GM23338 (cell line): ENCODE measurements around the gene CDK17. TPM values are rescaled to one million over a fixed set of nuclear protein-coding genes. Genes with fewer than 3 reads are reported as not detected.
"Not testable (repeated sequence)": the region's sequence is repeated elsewhere in the genome, so short reads cannot be mapped to it uniquely, and the experiment has no call there.

Source experiments
- ATAC-seq: fragments of 200-7000 bp; cut with Tn5 transposase; 3 replicates; pipeline ENCODE4 v1.9.1; 2020
- DNase-seq: peaks from one replicate; pipeline ENCODE4 v3.0.0-alpha.2; 2015; ENCODE audit warnings: low spot score
- H2AFZ ChIP-seq: fragments of 200-600 bp; sonication (generic); 2 replicates; pipeline ENCODE4 v1.8.0; 2016; ENCODE audit warnings: antibody characterized with exemption, mild to moderate bottlenecking, moderate library complexity
- H3F3A ChIP-seq: fragments of 200-600 bp; sonication (generic); replicated peaks from 2 replicates; pipeline ENCODE4 v1.8.0; 2017; ENCODE audit warnings: antibody characterized with exemption, mixed run types, low read depth
- H3K27ac ChIP-seq: fragments of 200-600 bp; sonication (generic); 2 replicates; pipeline ENCODE4 v1.6.1; 2016; ENCODE audit warnings: low read depth
- H3K27me3 ChIP-seq: fragments of 200-600 bp; sonication (generic); 2 replicates; pipeline ENCODE4 v1.8.0; 2016; ENCODE audit warnings: mild to moderate bottlenecking, mixed run types, moderate library complexity; ENCODE audit not compliant: insufficient read depth
- H3K36me3 ChIP-seq: fragments of 200-600 bp; sonication (generic); 2 replicates; pipeline ENCODE4 v1.8.0; 2016; ENCODE audit warnings: mild to moderate bottlenecking; ENCODE audit not compliant: insufficient read depth
- H3K4me1 ChIP-seq: fragments of 200-600 bp; sonication (generic); 2 replicates; pipeline ENCODE4 v1.8.0; 2016; ENCODE audit warnings: mild to moderate bottlenecking, moderate library complexity; ENCODE audit not compliant: insufficient read depth
- H3K4me2 ChIP-seq: fragments of 200-600 bp; sonication (generic); 2 replicates; pipeline ENCODE4 v1.7.1; 2017; ENCODE audit warnings: mixed run types
- H3K4me3 ChIP-seq: fragments of 200-600 bp; sonication (generic); 2 replicates; pipeline ENCODE4 v1.6.1; 2016; ENCODE audit warnings: mixed run types
- H3K79me2 ChIP-seq: fragments of 200-600 bp; sonication (generic); replicated peaks from 2 replicates; pipeline ENCODE4 v1.8.0; 2017; ENCODE audit warnings: mild to moderate bottlenecking; ENCODE audit not compliant: insufficient read depth
- H3K9me2 ChIP-seq: fragments of 200-600 bp; sonication (generic); 2 replicates; pipeline ENCODE4 v1.8.0; 2017; ENCODE audit not compliant: insufficient read depth
- H4K20me1 ChIP-seq: fragments of 200-600 bp; sonication (generic); replicated peaks from 2 replicates; pipeline ENCODE4 v1.8.0; 2017; ENCODE audit warnings: mild to moderate bottlenecking; ENCODE audit not compliant: insufficient read depth
- H3K27ac Mint-ChIP-seq: 2 replicates; pipeline ENCODE4 v1.8.0; 2020; ENCODE audit warnings: inconsistent platforms, mild to moderate bottlenecking, moderate library complexity, mixed read lengths
- H3K27me3 Mint-ChIP-seq: 3 replicates; pipeline ENCODE4 v1.8.0; 2022; ENCODE audit warnings: low read depth, mild to moderate bottlenecking, moderate library complexity, mixed read lengths, inconsistent platforms; ENCODE audit not compliant: insufficient read depth, poor library complexity
- H3K36me3 Mint-ChIP-seq: 3 replicates; pipeline ENCODE4 v1.8.0; 2021; ENCODE audit warnings: low read depth, mild to moderate bottlenecking, inconsistent platforms, moderate library complexity, mixed read lengths
- H3K4me1 Mint-ChIP-seq: 3 replicates; pipeline ENCODE4 v1.8.0; 2020; ENCODE audit warnings: mild to moderate bottlenecking, inconsistent platforms, mixed read lengths
- H3K4me3 Mint-ChIP-seq: 3 replicates; pipeline ENCODE4 v1.8.0; 2021; ENCODE audit warnings: moderate library complexity, mild to moderate bottlenecking, inconsistent platforms, mixed read lengths
- H3K9me3 Mint-ChIP-seq: 3 replicates; pipeline ENCODE4 v1.8.0; 2020; ENCODE audit warnings: moderate library complexity, mild to moderate bottlenecking, inconsistent platforms, mixed read lengths
- ETS1 ChIP-seq: IDR thresholded peaks from 2 replicates; pipeline ENCODE4 v1.6.1; 2016; ENCODE audit warnings: antibody characterized with exemption
- EZH2 ChIP-seq: fragments of 200-600 bp; sonication (generic); IDR thresholded peaks from one replicate; pipeline ENCODE4 v1.8.0; 2017; ENCODE audit warnings: antibody characterized with exemption, mild to moderate bottlenecking, low read depth; ENCODE audit not compliant: unreplicated experiment
- EZH2phosphoT487 ChIP-seq: fragments of 200-600 bp; sonication (generic); IDR thresholded peaks from one replicate; pipeline ENCODE4 v1.8.1; 2018; ENCODE audit warnings: antibody characterized with exemption; ENCODE audit not compliant: unreplicated experiment
- JUNB ChIP-seq: IDR thresholded peaks from one replicate; pipeline ENCODE4 v1.6.1; 2016; ENCODE audit warnings: antibody characterized with exemption; ENCODE audit not compliant: unreplicated experiment
- NANOG ChIP-seq: IDR thresholded peaks from 2 replicates; pipeline ENCODE4 v1.6.1; 2016; ENCODE audit warnings: antibody characterized with exemption, borderline replicate concordance
- STAT1 ChIP-seq: IDR thresholded peaks from one replicate; pipeline ENCODE4 v1.6.1; 2016; ENCODE audit warnings: antibody characterized with exemption; ENCODE audit not compliant: unreplicated experiment
- ZNF462 ChIP-seq: fragments of 250-450 bp; sonication (Bioruptor Pico); IDR thresholded peaks from 2 replicates; pipeline ENCODE4 v1.5.0; 2020; ENCODE audit warnings: mild to moderate bottlenecking, moderate library complexity
- polyA plus RNA-seq: library from polyadenylated mRNA; unstranded; fragments of >200 nt; fragmentation: Nextera tagmentation; extraction: Ambion mirVana; gene quantifications from 2 replicates; pipeline ENCODE4 v1.2.1, GENCODE V29; 2016
- total RNA-seq: library from RNA; depleted of rRNA; stranded (reverse); fragments of >200 nt; shearing (Covaris generic); gene quantifications from 2 replicates; pipeline ENCODE4 v1.2.3, GENCODE V29; 2014

The CDK17 gene
- total and polyA plus RNA-seq, 2 experiments from 2014 or later = 7.6 to 34.2 TPM

GRCh38 chr12:96395236-96395635 lies 5.0 kb downstream of the CDK17 start:
- ATAC-seq = no peak; the same call in 2 of the 3 replicates
- TF ChIP-seq ZNF462 (CRISPR knock-in tag) (no peak), EZH2phosphoT487 (no peak), JUNB (no peak), STAT1 (no peak), EZH2 (no peak), NANOG (no peak), ETS1 (no peak)
- H3K36me3 ChIP-seq = no peaks in the 10 kb centered on the region
- no peak overlapping the region for H2AFZ ChIP-seq
- H3K79me2 ChIP-seq = peaks cover 85% of the 10 kb centered on the region
- H3K27me3 Mint-ChIP-seq = peaks cover 11% of the 10 kb centered on the region
- H3K4me2 ChIP-seq = no peak overlapping the region
- no peak overlapping the region for H3K4me3 Mint-ChIP-seq
- no peak overlapping the region for H3K4me3 ChIP-seq
- H3K4me1 ChIP-seq = peaks cover 37% of the 10 kb centered on the region
- H4K20me1 ChIP-seq = peaks cover 13% of the 10 kb centered on the region; the same call in 1 of the 2 replicates
- peaks cover 39% of the 10 kb centered on the region for H3K4me1 Mint-ChIP-seq
- H3K9me2 ChIP-seq = no peaks in the 10 kb centered on the region
- H3K36me3 Mint-ChIP-seq = no peaks in the 10 kb centered on the region
- H3K27ac ChIP-seq = no peak overlapping the region
- H3K9me3 Mint-ChIP-seq = no peaks in the 10 kb centered on the region; the same call in 2 of the 3 replicates
- no peak overlapping the region for H3K27ac Mint-ChIP-seq
- H3F3A ChIP-seq = peaks cover 5% of the 10 kb centered on the region; the same call in 1 of the 2 replicates
- DNase-seq = peak; percentile 22
- H3K27me3 ChIP-seq = peaks cover 10% of the 10 kb centered on the region; the same call in 1 of the 2 replicates

- not testable (repeated sequence) for H3F3A ChIP-seq, H3K36me3 ChIP-seq, H3K27me3 Mint-ChIP-seq, H3K4me2 ChIP-seq, H3K4me3 Mint-ChIP-seq, ATAC-seq, H3K4me3 ChIP-seq, H3K27ac Mint-ChIP-seq, H3K27ac ChIP-seq, H2AFZ ChIP-seq, H3K27me3 ChIP-seq, DNase-seq, H3K9me3 Mint-ChIP-seq, H3K9me2 ChIP-seq, H3K36me3 Mint-ChIP-seq
- Histone ChIP-seq H3K4me1 (peaks cover 31% of the 10 kb centered on the region), H3K79me2 (peaks cover 95% of the 10 kb centered on the region), H4K20me1 (peaks cover 13% of the 10 kb centered on the region; the same call in 1 of the 2 replicates)
- H3K4me1 Mint-ChIP-seq = peaks cover 33% of the 10 kb centered on the region
These were observed 7.0 kb downstream of the CDK17 start for GRCh38 chr12:96393229-96393628.
